Germinal center (tissue), 1 donor: ENCODE data around the gene SMTNL2.
"Not testable (repeated sequence)": the region's sequence is repeated elsewhere in the genome, so short reads cannot be mapped to it uniquely, and the experiment has no call there.

Experiments used
- DNase-seq: peaks from one replicate; pipeline ENCODE4 v3.0.0; 2012; ENCODE audit warnings: mixed read lengths, low spot score

SMTNL2 gene

DNA sequence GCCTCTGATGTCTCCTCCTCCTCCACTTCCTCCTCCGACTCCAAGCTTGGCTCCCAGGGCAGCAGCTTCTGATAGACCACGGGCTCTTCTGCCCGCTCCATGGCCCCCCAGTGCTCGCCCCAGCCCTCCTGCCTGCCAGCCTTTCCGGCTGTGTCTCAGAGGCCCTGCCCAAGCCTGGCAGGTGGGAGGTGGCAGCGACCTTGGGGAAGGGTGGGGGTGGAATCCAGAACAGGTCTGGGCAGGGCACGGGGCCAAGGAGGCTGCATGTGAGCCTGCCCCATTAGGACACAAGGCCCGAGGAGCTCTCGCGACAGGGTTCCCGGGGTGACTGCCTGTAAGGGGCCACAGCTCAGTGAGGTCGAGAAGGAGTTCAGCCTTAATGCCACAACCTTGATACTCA, 23.9 kb upstream of the SMTNL2 start, which contains the start of gene GGT6:
TSS of gene GGT6 (minus strand) at position 157 of the 400 bp plus-strand sequence. CDS start at position 101, 56 bp downstream.
- no peak for DNase-seq

DNA sequence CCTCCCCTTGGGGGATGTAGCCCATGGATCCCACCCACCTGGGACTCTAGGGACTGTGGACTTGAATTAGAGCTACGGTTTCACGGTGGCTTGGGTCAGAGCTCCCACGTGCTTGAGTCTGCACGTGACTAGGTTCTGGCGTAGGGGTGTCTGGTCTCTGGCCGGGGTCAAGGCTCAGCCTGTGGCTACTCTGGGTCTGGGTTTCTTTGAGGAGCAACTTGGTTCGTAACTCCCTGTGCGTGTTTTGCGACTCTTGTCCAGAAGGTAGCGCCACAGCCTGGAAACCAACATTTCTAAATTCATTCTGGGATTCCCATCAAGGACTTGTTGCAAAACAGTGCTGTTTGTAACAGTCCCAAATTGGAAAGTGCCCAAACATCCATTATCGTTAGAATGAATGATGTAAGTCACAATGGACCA, 23.5 kb upstream of the SMTNL2 start:
- no peak for DNase-seq

- no peak for DNase-seq
These were observed 22.0 kb upstream of the SMTNL2 start for GRCh38 chr17:4562015-4562969.

- DNase-seq = peak; percentile 74
These were observed 18.9 kb upstream of the SMTNL2 start for GRCh38 chr17:4565209-4566141.

GRCh38 chr17:4566785-4567184, 17.5 kb upstream of the SMTNL2 start:
- peak; percentile 72 for DNase-seq

- DNase-seq = no peak
These were observed 14.7 kb upstream of the SMTNL2 start for GRCh38 chr17:4569591-4569990.

DNA sequence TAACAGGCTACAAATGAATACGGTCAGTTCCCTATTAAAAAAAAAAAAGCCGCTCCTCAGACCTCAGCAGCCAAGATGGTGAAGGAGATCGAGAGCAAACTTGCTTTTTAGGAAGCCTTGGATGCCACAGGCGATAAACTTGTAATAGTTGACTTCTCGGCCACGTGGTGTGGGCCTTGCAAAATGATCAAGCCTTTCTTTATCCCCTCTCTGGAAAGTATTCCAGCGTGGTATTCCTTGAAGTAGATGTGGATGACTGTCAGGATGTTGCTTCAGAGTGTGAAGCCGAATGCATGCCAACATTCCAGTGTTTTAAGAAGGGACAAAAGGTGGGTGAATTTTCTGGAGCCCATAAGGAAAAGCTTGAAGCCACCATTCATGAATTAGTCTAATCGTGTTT, 12.2 kb upstream of the SMTNL2 start:
- DNase-seq = no peak

- no peak for DNase-seq
These were observed 11.2 kb upstream of the SMTNL2 start for GRCh38 chr17:4573115-4573514.

GRCh38 chr17:4573669-4574068, 10.7 kb upstream of the SMTNL2 start:
- DNase-seq = no peak

DNA sequence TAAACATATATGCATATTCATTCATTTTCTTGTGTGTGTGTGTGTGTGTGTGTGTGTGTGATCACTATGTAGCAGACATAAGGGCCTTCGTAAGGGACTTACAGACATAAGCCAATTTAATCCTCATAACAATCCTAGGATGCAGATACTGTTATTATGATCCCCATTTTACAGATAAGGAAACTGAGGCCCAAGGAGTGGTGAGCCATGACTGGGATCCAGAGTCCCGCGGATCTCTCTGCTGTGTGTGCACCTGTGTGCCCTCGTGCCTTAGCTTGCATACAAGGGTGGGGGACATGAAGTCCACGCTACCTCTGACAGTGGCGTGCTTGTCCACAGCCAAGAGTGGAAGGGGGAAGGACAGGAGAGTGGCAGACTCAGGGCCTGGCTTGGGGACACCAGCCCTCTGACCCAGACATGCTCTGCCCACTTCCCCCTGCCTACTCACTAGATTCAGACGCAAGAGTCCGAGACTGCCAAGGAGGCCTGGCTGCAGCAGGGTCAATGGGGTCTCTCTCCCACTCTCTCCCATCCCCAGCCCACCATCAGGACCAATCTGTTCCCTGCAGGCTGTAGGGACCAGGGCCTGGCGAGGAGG, 9.8 kb upstream of the SMTNL2 start:
- DNase-seq = no peak

DNA sequence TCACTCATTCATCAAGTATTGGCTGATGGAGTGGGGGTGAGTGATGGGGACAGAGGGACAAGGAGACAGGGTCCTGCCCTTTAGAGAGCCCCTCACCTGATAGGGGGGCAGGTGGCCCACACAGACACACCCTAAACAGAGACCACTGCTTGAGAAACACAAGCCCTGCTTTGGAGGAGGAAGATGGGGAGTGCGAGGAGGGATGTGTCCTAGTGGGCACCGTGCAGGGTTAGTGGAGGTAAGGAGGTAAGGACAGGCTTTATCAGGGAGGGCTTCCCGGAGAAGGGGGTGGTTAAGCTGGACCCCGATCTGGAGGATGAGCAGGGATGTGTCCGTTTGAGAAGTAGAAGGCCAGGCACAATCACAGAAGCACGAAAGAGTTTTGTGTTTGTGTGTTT, 8.2 kb upstream of the SMTNL2 start:
- DNase-seq = no peak

GRCh38 chr17:4576729-4577322, 7.5 kb upstream of the SMTNL2 start:
- no peak for DNase-seq

DNA sequence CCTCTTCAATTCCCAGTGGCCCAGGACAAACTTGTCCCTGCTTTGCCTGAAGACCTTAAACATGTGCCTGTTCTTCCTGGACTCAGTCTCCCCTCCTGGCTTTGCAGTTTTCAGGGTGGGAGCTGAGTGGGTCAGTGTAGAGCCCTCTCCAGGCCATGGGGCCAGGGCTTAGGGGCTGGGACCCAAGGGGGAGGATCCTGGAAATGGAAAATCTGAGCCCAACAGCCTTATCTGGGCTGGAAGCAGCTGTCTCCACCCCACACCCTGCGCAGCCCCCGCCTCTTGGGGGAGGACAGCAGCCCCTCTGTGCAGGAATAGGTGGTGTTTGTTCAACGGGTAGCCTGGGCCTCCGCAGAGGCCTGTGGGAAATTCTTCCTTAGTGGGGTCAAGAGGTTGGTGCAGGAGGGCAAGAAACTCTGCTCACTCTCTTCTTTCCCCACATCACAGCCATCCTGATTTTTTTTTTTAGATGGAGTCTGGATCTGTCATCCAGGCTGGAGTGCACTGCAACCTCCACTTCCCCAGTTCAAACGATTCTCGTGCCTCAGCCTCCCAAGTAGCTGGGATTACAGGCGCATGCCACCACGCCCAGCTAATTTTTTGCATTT, 6.8 kb upstream of the SMTNL2 start:
- DNase-seq = no peak

DNA sequence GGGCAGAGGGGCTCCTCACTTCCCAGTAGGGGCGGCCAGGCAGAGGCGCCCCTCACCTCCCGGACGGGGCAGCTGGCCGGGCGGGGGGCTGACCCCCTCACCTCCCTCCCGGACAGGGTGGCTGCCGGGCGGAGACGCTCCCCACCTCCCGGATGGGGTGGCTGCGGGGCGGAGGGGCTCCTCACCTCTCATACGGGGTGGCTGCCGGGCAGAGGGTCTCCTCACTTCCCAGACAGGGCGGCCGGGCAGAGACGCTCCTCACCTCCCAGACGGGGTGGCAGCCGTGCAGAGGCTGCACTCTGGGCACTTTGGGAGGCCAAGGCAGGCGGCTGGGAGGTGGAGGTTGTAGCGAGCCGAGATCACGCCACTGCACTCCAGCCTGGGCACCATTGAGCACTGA, 6.0 kb upstream of the SMTNL2 start:
- not testable (repeated sequence) for DNase-seq

DNA sequence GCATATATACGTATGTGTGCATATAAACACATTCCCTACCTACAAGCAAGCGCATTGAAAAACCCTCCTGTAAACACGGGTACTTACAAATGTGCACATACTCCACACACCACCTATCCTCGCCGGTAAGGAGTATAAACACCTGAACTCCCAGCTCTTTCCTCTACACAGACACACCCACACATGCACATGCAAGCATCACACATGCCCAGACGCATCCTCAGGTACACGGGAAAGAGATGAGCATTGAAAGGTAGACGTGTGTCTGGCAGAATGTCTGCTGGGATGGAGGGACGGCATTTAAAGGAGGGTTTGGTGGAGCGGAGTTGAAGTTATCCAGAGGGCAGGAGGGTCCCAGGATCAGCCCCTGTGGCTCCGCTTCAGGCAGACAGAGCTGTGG, 4.7 kb upstream of the SMTNL2 start:
- no peak for DNase-seq

DNA sequence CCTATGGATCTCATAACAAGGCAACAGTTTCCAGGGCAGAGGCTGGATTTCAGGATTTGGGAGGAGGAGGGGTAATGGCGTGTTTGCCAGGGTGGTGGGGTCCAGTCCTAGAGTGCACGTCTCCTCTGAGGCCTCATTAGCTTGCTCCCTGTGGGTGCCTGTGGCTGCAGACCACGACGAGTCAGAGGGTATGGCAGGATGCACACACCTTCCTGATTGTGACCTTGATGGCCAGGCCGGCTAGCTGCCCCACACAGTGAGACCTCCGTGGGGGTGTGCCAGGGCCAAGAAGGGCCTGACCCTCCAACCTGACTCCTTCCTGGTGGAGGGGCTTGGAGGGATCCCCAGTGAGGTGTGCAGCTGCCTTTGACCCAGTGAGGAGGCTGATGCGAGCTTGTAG, 4.0 kb upstream of the SMTNL2 start:
- no peak for DNase-seq

DNA sequence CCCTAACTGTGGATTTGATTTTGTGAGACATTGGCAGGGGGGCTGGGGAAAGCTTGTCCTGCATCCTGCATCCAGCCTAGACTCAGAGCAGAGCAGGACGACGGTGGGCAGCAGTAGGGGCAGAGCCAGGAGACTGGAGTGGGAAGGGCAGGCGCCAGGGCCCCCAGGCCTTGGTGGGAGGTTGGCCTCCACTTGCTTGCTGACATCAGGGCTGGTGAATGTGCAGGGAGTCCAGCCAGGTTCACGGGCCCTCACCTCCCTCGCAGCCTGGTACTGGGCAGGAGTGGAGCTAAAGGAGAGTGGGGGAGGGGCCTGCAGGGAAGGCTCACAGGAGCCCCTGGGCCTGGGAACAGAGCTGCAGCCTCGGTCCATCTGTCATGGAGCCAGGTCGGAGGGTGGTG, 2.2 kb upstream of the SMTNL2 start:
- no peak for DNase-seq

- no peak for DNase-seq
These were observed 1.6 kb upstream of the SMTNL2 start for GRCh38 chr17:4582691-4583090.

DNA sequence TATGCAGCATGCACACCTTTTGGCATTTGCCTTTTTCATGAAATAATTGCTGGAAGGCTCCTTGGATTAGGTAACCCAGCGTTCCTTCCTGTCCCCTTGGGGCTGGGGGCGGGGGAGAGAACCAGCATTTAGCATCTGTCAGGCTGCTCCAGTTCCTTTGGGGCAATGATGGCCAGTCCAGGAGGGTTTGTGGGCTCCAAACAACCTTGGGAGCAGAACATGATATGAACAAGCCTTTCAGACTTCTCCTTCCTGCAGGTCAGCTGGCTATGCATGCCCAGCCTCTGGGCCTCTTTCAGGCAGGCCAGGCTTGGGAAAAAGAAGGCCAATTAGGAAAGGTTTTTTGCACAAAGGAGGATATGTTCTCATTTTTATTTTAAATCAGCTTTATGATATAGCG, 1.1 kb upstream of the SMTNL2 start:
- no peak for DNase-seq

DNA sequence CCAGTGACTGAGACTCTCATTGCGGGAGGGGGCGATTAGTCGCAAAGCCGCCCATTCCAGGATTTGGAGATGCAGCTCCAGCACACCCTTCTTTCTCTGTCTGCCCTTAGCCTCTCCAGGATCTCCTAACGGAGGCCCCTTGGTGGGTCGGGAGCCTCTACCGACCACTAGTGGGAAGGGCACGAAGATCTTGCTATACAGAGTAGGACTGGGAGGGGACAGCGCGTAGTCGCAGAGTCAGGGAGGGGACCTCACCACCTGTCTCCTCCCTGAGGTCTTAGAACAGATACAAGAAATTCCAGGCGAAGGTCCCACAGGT, 588 bp upstream of the SMTNL2 start:
- DNase-seq = peak; percentile 45

DNA sequence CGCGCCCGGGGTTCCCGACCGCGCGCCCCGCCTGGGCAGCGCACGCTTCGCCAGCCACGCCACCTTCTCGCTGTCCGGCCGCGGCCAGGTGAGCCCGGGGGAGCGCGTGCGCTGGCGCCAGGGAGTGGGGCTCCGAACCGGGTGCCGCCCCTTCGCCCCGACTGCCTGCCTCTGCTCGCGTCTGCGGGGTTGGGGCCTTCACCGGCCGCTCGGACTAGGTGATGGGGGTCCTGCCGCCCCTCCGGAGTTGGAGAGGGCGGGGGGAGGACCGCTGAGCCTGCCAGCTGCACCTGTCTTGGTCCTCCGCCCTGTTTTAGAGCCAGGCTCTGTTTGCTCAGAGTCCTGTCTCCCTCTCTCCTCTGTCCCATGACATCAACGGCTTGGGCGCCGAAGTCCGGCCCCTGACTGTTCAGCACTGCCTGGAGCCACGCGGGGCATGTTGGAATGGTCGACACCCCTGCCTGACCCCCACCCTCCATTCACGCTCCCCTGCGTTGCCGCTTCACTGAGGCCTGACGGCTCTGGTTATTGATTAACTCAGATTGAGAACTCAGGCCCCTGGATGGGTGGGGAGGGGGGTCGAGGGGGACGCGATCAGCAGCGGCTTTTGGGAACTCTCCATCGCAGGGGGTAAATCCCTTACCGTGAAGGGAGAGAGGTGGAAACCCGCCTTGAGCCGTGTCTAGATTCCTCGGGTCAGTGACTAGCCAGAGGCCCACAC, 748 bp downstream of the SMTNL2 start:
- DNase-seq = no peak
